Measurements from ENCODE around the gene MRPL24.

The MRPL24 gene

GRCh38 chr1:156707417-156708217 lies 33.3 kb downstream of the MRPL24 start:
- no peak overlapping the region for H3K4me3 ChIP-seq (ENCODE audit: low read length)
- no peak overlapping the region for H2AFZ ChIP-seq (ENCODE audit: low read length)
- peaks cover 16% of the 10 kb centered on the region for H3K4me1 ChIP-seq (ENCODE audit: low read length)
- H3K36me3 ChIP-seq (replicated peaks; ENCODE audit: insufficient read depth, low read length), result no peaks in the 10 kb centered on the region
- TF ChIP-seq CTCF (IDR thresholded peaks at IDR 0.05; ENCODE audit: low read length) (no peak), EZH2phosphoT487 (IDR thresholded peaks at IDR 0.05; ENCODE audit: low read length) (no peak), EZH2 (optimal IDR thresholded peaks at IDR 0.05; ENCODE audit: low read depth, low read length) (no peak)
- no peak overlapping the region for H3K27ac ChIP-seq (ENCODE audit: low read length)
- H3K9me2 ChIP-seq (replicated peaks; ENCODE audit: insufficient read depth, low read length), result no peaks in the 10 kb centered on the region
- peaks cover 56% of the 10 kb centered on the region for H3K27me3 ChIP-seq (replicated peaks; ENCODE audit: insufficient read depth, low read length)
- H3K9ac ChIP-seq (ENCODE audit: low read length), result no peak overlapping the region
- H3K4me2 ChIP-seq (ENCODE audit: low read depth, low read length), result no peak overlapping the region
- H3F3A ChIP-seq (ENCODE audit: insufficient read depth, low read length), result no peaks in the 10 kb centered on the region; the same call in 1 of the 2 replicates
- no peaks in the 10 kb centered on the region for H3K9me3 ChIP-seq (replicated peaks; ENCODE audit: insufficient read depth, low read length)
- DNase-seq, result no peak
- H3K79me2 ChIP-seq (ENCODE audit: low read length), result no peaks in the 10 kb centered on the region
- no peaks in the 10 kb centered on the region for H4K20me1 ChIP-seq (ENCODE audit: insufficient read depth, low read length)

- Histone ChIP-seq H3K4me3 (ENCODE audit: low read length) (peak overlapping the region; percentile 54), H3K9me2 (replicated peaks; ENCODE audit: insufficient read depth, low read length) (no peaks in the 10 kb centered on the region), H4K20me1 (ENCODE audit: insufficient read depth, low read length) (no peaks in the 10 kb centered on the region), H3K27me3 (replicated peaks; ENCODE audit: insufficient read depth, low read length) (peaks cover 56% of the 10 kb centered on the region), H3K4me1 (ENCODE audit: low read length) (peaks cover 16% of the 10 kb centered on the region), H3K36me3 (replicated peaks; ENCODE audit: insufficient read depth, low read length) (no peaks in the 10 kb centered on the region), H3K9ac (ENCODE audit: low read length) (no peak overlapping the region), H3F3A (ENCODE audit: insufficient read depth, low read length) (no peaks in the 10 kb centered on the region; the same call in 1 of the 2 replicates), H3K9me3 (replicated peaks; ENCODE audit: insufficient read depth, low read length) (no peaks in the 10 kb centered on the region), H3K4me2 (ENCODE audit: low read depth, low read length) (peak overlapping the region; percentile 96), H3K79me2 (ENCODE audit: low read length) (no peaks in the 10 kb centered on the region), H3K27ac (ENCODE audit: low read length) (no peak overlapping the region), H2AFZ (ENCODE audit: low read length) (peak overlapping the region; percentile 59)
- TF ChIP-seq EZH2 (optimal IDR thresholded peaks at IDR 0.05; ENCODE audit: low read depth, low read length) (no peak), EZH2phosphoT487 (IDR thresholded peaks at IDR 0.05; ENCODE audit: low read length) (no peak), CTCF (IDR thresholded peaks at IDR 0.05; ENCODE audit: low read length) (no peak)
- no peak for DNase-seq
Observed at GRCh38 chr1:156706657-156707416, 34.1 kb downstream of the MRPL24 start.

- Histone ChIP-seq H3K4me3 (ENCODE audit: low read length) (peak overlapping the region; percentile 54), H3K4me2 (ENCODE audit: low read depth, low read length) (peak overlapping the region; percentile 96), H3K27ac (ENCODE audit: low read length) (no peak overlapping the region), H3F3A (ENCODE audit: insufficient read depth, low read length) (no peaks in the 10 kb centered on the region; the same call in 1 of the 2 replicates), H3K9me3 (replicated peaks; ENCODE audit: insufficient read depth, low read length) (no peaks in the 10 kb centered on the region), H2AFZ (ENCODE audit: low read length) (peak overlapping the region; percentile 60), H3K36me3 (replicated peaks; ENCODE audit: insufficient read depth, low read length) (no peaks in the 10 kb centered on the region), H3K9me2 (replicated peaks; ENCODE audit: insufficient read depth, low read length) (no peaks in the 10 kb centered on the region), H3K4me1 (ENCODE audit: low read length) (peaks cover 16% of the 10 kb centered on the region), H3K27me3 (replicated peaks; ENCODE audit: insufficient read depth, low read length) (peaks cover 63% of the 10 kb centered on the region), H3K9ac (ENCODE audit: low read length) (no peak overlapping the region; the same call in 1 of the 2 replicates), H3K79me2 (ENCODE audit: low read length) (no peaks in the 10 kb centered on the region), H4K20me1 (ENCODE audit: insufficient read depth, low read length) (no peaks in the 10 kb centered on the region)
- TF ChIP-seq CTCF (IDR thresholded peaks at IDR 0.05; ENCODE audit: low read length) (peak; percentile 97), EZH2phosphoT487 (IDR thresholded peaks at IDR 0.05; ENCODE audit: low read length) (no peak)
- DNase-seq, result peak; percentile 39
Observed at GRCh38 chr1:156705918-156706656, 34.8 kb downstream of the MRPL24 start.

Measured in MM.1S (cell line).